Measurements from ENCODE around the gene TMEM107. TPM values are rescaled to one million over a fixed set of nuclear protein-coding genes. Genes with fewer than 3 reads are reported as not detected.

Gene TMEM107
- total RNA-seq, 1 experiment from 2014 or later, result 17.2 TPM

DNA sequence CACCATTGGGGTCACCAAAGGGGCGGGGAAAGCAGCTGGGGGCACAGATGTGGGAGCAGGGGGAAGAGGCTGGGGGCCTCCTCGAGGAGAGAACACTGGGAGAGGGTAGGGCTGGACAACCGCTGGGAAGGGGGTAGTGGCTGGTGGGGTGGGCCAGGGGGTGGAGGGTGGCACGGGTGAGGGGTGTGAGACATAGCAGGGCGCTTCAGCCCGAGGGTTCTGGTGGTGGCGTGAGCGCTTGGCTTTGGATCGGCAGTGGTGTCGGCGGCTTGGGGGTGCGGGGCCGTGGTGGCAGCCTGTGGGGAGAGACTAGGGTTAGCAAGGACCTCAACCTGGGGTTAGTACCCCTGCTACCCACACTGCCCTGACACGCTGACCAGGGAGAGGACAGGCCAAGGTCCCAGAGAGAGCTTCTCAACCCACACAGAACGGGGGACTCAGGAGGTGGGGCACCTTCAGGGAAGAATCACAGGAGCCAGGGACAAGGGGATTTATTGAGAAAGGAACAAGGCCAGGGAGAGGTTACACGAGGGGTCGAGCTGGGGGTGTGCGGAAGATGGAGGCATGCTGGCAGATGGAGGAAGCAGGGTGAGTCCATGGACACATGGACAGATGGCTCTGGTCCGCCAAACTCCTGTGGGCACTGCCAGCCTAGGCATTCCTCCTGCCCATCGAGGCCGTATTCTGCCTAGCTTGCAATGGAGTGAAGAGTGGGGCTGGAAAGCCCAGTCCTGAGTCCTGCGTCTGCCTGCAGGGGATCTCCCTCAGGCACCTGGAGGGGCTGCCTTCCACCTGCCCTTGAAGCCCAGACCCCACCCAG, 32.4 kb downstream of the TMEM107 start:
- Mint-ChIP-seq H3K9me3 (no peaks in the 10 kb centered on the region), H3K4me1 (no peaks in the 10 kb centered on the region), H3K4me3 (no peak overlapping the region), H3K27me3 (ENCODE audit: low read depth) (no peaks in the 10 kb centered on the region), H3K36me3 (peaks cover 40% of the 10 kb centered on the region), H3K27ac (no peak overlapping the region; the same call in 1 of the 2 replicates)
- TF ChIP-seq ATF2 (CRISPR knock-in tag; IDR thresholded peaks at IDR 0.05; ENCODE audit: borderline replicate concordance, low read depth) (no peak), ERG (CRISPR knock-in tag; IDR thresholded peaks at IDR 0.05) (no peak), ZBTB43 (CRISPR knock-in tag; IDR thresholded peaks at IDR 0.05) (no peak), ZNF416 (CRISPR knock-in tag; IDR thresholded peaks at IDR 0.05) (no peak), ZNF263 (CRISPR knock-in tag; IDR thresholded peaks at IDR 0.05; ENCODE audit: low read depth) (no peak), ZNF281 (CRISPR knock-in tag; IDR thresholded peaks at IDR 0.05) (no peak), CBFB (CRISPR knock-in tag; IDR thresholded peaks at IDR 0.05; ENCODE audit: low read depth) (no peak), ELF4 (CRISPR knock-in tag; IDR thresholded peaks at IDR 0.05; ENCODE audit: low read depth) (no peak), NR1H2 (CRISPR knock-in tag; IDR thresholded peaks at IDR 0.05) (no peak), MYBL2 (CRISPR knock-in tag; IDR thresholded peaks at IDR 0.05) (no peak)
- no peak for ATAC-seq
- ChIA-PET CTCF (no interaction called here), POLR2A (interaction anchor here (0.7 kb wide), 1 partner anchor 13 kb away, joined by 3 read pairs; no protein-coding TSS in a partner anchor)
- DNase-seq (ENCODE audit: low spot score), result no peak

DNA sequence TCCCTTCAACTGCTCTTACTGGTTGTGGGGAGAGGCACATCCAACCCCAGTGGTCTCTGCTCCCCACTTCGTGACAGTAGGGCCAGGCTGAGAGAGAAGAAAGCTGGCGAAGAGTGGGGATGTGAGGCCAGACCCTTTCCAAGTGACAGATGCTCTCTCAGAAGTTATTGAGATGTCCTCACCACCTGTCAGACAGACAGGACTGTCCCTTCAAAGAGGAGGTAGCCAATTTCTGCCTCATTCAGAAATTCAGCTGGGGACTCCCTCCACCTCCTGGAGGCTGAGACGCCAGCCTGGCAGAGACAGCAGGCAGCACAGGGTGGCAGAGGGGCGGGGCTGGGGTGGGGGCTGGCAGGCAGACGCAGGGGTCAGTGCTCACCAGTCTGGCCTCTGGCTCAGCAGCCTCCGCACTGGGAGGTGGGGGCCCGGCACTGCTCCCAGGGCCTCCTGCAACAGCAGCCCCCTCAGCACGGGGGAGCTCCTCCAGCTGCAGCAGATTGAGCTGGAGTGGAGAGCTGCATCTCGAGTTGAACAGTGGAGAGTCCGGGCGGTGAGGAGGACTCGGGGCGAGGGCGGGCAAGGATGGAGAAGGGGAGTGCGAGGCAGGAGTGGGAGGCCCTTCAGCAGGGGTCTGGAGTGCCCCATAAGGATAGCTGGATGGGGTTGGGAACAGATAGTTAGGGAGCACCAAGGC, 33.1 kb downstream of the TMEM107 start:
- DNase-seq (ENCODE audit: low spot score), result no peak
- POLR2A ChIA-PET, result interaction anchor here (0.7 kb wide), 1 partner anchor 13 kb away, joined by 3 read pairs; no protein-coding TSS in a partner anchor
- no peak for ATAC-seq
- no peaks in the 10 kb centered on the region for H3K9me3 Mint-ChIP-seq
- no peak for TF ChIP-seq HMGA2 (CRISPR knock-in tag; IDR thresholded peaks at IDR 0.05)
- TF ChIP-seq MYBL2 (CRISPR knock-in tag; IDR thresholded peaks at IDR 0.05), result no peak
- no peak for TF ChIP-seq CDX4 (CRISPR knock-in tag; IDR thresholded peaks at IDR 0.05; ENCODE audit: borderline replicate concordance)
- TF ChIP-seq CBFB (CRISPR knock-in tag; IDR thresholded peaks at IDR 0.05; ENCODE audit: low read depth), result no peak
- TF ChIP-seq NR3C1 (CRISPR knock-in tag; conservative IDR thresholded peaks at IDR 0.05; ENCODE audit: low read depth), result no peak
- no peak for TF ChIP-seq RELA (CRISPR knock-in tag; IDR thresholded peaks at IDR 0.05; ENCODE audit: borderline replicate concordance)
- TF ChIP-seq JAZF1 (CRISPR knock-in tag; IDR thresholded peaks at IDR 0.05), result no peak
- TF ChIP-seq ZNF532 (CRISPR knock-in tag; IDR thresholded peaks at IDR 0.05; ENCODE audit: borderline replicate concordance), result no peak
- no peak overlapping the region for H3K27ac Mint-ChIP-seq
- H3K4me3 Mint-ChIP-seq, result no peak overlapping the region
- H3K36me3 Mint-ChIP-seq, result peaks cover 35% of the 10 kb centered on the region
- no peaks in the 10 kb centered on the region for H3K4me1 Mint-ChIP-seq
- CTCF ChIA-PET, result no interaction called here
- H3K27me3 Mint-ChIP-seq (ENCODE audit: low read depth), result no peaks in the 10 kb centered on the region

All from WTC11 (cell line).